NCI-H2107 (cell line): ENCODE results near the gene GABRD.

ENCODE experiments used
- DNase-seq: peaks from one replicate; lab custom pipeline; 2025; lab: John Stamatoyannopoulos, UW

Gene GABRD

DNA sequence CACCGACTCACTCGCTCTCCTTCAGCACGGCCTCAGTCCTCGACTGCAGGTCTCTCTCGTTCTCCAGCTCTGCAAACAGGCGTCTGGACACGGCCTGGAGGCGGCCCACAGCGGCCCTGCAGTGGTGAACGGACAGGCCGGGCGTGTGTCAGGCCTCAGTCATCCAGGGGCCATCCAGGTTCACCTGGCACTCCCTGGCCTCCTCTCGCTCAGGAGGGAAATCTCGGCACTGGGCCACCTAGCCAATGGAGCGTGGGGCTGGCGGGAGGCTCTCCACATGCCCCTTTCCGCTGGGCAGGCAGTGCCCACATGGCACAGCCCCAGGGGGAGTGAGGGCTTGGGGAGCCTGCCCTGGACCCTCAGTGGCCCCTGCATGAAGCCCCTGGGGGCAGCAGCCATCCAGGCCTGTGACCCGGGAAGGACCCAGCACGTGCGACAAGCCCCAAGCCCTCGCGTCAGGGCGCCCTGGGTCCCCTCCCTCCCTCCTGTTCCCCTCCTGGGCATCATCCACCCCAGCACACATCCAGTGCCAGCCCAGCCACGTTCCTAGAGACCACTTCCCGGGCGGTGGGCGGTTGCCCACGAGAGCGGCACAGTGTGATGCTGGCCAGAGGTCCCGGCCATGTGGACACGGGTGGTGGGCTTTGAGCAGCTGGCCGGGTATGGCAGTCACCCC is 33.6 kb upstream of the GABRD start:
- DNase-seq, result no peak

DNA sequence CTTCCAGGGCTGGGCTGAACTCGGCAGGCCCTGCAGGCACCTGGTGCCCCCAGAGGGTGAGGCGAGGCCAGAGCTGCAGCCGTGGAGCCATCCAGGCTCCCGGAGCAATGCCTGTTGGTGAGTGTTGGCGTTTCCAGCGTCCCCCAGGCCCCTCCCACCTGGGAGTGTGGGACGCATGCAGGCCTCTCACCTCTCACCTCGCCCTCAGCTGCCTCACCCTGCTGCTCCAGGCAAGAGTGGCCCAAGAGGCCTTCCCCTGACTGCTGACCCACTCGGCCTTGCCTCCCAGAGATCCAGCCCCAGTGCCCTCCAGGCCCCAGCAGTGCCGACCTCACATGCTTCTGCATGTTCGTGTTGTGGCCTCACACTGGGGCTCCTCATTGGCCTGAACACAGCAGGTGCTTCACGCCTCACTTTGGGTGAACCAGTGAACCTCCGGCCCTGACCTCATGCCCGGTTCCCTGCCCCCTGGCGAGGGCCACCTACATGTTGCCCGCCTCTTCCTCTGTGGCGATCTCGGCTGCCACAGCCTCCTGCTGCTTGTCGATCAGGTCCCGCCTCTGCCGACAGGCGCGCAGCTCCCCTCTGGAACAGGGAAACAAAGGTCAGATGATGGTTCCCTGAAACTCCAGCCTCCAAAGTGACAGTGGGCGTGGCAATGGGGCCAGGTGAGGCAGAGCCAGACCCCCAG is 32.5 kb upstream of the GABRD start:
- no peak for DNase-seq

DNA sequence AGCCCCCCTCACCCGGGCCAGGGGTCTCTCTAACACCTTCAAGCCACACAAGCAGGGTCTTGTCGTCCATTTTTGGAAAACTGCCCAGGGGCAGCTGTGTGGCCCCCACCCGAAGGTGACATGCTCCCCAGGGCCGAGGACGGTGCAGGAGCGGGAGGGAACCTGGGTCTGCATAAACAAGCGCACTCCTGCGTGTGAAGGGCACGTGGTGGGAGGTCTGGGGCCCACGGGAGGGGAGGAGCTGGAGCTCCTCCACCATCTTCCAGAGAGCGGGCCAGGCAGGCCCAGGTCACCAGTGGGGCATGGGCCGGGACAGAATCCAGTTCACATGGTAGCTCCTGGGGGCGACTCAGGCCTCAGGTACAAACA is 32.0 kb upstream of the GABRD start:
- no peak for DNase-seq

DNA sequence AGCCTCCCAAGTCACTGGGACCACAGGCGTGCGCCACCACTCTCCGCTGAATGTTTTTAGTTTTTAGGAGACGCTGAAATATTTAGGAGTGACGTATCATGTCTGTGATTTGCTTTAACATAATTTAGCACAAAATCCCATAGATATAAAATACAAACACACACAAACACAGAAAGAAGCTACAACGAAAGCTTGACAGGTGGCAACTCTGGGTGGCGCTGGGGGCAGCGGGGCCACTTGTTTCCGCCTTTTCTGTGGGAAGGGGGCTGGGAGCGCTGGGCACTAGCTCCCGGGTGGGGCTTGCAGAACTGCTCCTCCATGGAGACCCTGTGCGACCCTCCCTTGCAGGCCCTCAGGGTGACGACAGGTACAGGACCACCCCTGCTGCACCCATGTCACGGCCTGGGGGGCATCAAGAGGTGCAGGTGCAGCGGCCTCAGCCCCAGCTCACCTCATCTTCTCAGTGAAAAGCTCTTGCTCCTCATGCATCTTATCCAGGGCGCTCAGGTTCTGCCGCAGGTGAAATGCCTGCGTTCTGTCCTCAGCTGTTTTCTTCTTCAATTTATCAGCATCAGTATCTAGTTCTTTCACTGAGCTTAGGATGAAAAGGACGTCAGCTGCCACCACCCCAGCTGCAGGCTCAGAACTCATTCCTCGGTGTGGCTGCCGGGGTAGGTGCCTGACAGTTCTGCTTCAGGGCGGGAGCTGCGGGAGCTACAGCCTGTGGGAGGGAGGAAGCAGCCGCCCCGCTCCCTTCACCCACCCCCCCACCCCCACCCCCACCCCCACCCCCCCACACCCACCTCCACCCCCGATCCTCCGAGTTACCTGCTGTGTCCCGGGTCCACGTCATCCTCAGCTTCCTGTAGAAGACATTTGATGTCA is 30.8 kb upstream of the GABRD start:
- no peak for DNase-seq

DNA sequence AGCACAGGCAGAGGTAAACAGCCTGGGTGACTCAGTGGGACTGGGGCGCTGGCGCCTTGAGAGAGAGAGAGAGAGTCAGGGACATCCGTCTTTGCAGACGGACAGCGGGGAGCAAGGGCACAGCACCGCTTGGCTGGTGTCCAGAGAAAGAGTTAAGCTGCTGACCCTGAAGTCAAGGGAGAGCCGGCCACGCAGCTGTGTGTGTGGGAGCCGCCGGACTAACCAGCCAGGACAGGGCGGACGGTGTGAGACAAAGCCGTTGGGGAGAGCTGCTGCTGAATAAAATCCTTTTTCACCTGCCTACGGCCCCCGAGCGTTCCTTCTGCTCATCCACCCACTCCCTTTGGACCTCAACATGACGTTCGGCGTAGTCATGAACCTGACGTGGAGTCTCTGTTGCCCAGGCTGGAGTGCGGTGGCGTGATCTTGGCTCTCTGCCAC is 30.0 kb upstream of the GABRD start:
- DNase-seq, result no peak

DNA sequence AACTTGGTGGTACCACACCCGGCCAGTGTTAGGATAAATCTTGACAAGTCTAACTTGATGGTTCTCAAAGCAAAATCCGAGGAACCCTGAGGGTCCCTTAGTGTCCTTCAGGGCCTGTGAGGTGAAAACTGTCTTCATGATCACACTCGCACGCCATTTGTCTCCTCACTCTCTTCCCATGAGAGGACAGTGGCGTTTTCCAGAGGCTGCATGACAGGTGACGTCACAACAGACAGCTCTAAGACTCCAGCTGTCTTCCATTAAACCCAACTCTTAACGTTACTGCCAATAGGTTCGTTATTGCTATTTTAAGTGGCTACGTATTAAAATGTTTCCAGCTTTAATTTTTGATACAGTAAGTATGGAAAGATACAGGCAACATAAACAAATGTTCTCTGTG is 29.4 kb upstream of the GABRD start:
- DNase-seq, result no peak

DNA sequence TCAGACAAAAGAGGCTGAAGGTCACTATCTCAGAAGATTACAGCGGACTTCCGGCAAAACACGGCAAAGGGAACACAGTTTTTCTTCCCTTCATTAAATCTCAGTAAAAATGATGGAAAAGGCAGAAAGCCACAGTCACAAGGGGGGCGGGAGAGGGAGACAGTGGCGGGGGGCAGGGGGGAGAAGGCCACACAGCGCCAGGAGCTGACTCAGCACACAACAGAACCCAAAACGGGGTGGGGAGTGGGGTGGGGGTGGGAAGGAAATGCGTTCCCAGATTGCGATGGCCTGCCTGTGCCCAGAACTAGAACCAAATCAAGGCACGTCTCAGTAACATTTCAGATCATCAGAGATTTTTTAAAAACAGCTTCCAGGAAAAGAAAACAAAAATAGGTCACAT is 28.9 kb upstream of the GABRD start:
- no peak for DNase-seq

DNA sequence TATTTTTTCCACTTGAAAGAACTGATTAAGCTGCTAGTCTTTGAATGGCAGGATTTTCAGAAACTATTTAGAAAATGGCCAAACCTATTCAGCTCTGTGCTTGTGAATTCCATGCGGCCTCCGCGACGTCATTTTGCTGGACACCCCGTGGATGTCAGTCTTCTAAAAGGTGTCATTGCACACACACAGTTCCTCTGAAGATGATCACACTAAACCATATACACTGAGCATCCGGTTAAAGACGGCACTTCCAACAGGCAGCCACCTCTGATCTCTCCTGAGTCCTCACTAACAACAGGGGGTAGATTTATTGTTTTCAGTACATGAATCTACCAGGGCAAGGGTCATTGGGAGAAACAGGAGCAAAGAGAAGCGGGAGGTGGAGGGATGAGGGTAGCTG is 24.6 kb upstream of the GABRD start:
- DNase-seq, result no peak

DNA sequence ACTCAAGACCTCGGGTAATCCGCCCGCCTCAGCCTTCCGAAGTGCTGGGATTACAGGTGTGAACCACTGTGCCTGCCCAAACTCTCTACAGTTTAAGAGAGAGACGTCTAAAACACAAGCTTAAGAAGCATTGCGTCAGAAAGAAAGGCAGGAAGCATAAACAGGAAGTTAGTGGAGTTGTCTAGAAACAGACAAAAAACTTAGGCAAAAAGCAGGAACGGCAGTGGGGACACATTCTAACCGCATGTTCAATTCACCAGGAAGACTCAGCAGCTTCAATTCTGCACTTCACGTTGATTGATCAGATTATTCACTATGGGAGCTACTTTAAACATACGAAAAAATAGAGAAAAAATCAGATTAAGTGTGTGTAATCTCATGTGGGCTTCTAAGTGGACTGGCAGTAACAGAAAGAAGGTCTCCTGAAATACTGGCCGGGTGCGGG is 22.9 kb upstream of the GABRD start:
- DNase-seq, result no peak

DNA sequence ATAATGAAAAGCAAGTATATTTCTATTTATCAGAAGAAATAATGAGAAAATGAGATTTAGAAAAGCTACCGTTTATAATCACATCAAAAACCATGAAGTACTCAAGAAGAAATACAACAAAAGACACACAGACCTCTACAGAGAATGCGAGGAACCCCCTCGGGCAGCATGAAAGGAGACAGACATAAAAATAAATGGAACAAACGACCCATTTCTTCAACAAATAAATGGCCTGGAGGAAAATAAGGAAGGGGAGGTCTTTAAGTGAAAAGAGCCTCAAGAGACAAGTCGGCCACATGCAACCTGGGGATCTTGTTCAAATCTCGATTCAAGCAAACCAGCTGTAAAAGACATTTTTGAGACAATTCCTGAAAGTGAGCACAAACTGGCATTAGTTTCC is 21.6 kb upstream of the GABRD start:
- no peak for DNase-seq

DNA sequence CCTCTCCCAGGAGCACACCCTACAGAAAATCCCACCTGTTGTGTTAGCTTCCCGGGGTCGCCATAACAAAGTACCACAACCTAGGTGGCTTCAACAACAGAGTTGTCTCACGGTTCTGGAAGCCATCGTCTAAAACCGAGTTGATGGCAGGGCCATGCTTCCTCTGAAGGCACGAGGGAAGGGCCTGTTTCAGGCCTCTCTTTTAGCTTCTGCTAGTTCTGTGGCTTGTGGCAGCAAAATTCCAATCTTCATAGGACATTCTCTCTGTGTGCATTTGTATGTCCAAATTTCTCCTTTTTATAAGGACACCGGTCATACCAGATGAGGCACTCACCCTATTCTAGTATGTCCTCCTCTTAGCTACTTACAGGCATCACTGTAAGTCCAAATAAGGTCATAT is 18.7 kb upstream of the GABRD start:
- DNase-seq, result no peak

DNA sequence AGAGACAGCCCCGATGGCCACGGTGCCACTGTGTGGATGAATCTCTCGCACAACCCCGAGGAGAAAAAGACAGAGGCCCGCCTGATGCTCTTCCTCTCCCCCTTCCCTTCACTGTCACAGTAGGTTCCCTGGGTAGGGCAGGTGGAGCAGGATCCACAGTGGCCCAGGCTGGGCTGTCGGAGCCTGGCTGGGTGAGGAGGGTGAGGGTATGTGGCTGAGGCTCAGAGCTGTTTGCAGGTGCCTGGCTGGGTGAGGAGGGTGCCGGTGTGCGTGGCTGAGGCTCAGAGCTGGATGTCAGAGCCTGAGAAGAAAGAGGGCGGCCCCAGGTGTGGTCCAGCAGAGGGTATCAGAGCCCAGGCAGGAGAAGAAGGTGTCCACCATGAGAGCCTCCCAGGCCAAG is 18.3 kb upstream of the GABRD start:
- no peak for DNase-seq

DNA sequence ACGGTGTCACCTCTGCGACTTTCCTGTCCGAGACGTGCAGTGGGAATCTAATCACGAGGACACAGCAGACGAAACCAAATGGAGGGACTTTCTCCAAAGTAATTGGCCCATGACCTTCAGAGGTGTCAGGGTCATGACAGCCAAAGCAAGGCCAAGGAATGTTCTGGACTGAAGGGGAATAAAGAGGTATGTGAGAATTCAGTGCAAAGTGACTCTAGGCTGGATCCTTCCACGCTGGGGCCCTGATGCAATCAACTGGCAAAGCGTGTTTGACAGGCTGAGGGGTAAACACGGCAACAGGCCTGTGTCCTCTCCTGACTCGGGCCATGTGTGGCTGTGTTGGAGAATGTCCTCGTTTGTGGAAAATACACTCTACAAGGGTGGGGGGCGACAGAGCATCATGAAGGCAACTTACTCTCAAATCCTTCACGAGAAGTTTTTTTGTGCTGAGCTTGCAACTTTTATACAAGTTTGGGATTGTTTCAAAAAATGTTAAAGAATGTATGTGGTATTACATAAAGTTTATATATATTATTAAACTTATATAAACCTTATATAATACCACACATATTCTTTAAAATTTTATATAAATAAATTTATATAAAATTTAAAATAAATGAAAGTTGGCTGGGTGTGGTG is 17.3 kb upstream of the GABRD start:
- DNase-seq, result no peak

DNA sequence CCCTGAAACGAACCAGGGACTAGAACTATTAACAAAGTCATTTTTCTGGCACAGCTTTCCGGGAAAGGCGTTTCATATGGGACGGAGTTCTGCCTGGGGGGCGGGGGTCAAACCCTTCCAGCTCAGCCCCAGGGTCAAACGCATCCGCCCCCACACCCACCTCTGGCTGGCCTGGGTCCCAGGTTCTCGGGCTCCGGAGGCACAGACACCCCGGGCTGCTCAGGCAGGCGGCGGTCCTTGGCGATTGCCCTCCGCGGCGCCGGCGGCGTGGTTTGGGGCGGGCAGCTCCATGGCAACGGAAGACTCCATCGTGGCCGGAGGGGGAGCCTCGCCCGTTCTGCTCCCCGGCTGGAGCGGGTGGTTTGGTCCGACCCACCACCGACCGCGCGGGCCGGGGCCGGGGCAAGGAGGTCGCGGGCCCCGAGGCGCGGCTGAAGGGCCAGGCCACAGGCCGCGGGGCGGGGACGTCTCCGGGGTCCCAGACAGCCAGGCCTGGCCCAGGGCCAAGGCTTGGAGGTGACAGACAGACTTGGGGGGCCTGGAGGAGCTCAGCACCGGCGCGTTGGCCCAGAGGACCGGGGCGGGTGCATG is 15.5 kb upstream of the GABRD start, which contains the start of gene CFAP74:
CFAP74 (minus strand) TSS at position 246 of the 591 bp plus-strand sequence. CDS start 12,830 bp downstream, outside the sequence.
- no peak for DNase-seq

DNA sequence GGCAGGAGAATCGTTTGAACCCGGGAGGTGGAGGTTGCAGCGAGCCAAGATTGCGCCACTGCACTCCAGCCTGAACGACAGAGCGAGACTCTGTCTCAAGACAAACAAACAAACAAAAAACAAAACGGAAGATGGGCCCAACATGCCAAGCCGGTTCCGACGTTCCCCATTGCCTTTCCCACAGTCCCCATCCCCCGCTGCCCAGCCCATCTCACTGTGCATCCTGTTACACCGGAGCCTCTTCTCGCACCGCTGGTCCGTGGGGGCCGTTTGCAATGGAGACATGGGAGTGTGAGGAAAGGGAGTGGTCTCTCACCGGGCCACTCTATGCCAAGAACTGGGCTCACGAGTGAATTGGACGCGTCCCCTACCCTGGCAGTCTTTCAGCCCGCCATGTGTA is 14.3 kb upstream of the GABRD start:
- no peak for DNase-seq

DNA sequence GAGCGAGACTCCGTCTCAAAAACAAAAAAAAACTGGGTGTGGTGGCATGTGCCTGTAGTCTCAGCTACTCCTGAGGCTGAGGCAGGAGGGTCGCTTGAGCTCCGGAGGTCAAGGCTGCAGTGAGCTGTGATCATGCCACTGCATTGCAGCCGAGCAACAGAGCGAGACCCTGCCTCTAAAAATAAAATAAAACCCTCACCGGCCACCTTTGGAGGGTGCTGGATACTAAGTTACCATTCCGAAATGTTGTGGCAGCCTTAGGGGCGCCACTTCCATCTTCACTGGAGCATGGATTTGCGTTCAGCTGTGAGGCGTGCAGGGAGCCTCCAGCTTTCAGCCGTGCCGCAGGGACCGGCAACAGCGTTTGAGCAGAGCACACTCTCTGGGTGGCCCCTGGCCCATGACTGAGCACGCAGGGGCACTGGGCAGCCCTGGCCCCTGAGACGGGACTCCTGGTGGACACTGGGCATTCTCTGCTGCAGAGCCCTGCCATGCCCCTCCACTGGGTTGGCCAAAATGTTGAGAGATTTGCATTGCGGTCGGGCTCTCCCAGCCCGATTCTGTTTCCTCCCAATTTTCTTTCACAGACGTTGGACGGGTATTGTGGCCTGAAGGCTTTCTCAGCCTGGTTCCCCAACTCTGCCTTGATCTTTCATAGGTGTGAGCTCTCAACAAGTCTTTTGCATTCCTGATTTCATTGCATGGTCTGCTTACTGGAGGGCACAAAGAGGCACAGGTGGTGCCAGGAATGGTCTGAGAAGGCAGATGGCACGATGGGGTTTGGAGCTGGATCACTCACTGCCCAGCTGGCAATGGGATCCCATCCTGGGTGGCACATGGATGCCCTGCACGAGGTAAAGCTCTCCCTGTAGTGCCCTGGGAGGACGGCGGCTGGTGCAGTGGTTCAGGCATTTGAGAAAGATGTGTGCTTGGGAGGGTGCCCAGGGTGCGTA is 9.8 kb upstream of the GABRD start:
- no peak for DNase-seq

DNA sequence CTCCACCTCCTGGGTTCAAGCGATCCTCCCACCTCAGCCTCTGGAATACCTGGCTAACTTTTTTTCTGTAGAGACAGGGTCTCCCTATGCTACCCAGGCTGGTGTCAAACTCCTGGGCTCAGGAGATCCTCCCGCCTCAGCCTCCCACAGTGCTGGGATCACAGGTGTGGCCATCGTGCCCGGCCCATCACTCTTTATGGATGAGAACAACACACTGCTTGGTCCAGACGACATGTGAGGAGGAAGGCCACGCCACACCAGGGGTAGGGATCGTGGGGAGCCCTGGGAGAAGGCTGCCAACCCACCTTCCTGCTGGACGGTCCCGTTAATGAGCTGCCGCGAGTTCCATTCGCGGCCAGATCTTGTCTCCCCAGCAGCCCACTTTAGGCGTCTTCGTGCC is 5.0 kb upstream of the GABRD start:
- DNase-seq, result no peak

DNA sequence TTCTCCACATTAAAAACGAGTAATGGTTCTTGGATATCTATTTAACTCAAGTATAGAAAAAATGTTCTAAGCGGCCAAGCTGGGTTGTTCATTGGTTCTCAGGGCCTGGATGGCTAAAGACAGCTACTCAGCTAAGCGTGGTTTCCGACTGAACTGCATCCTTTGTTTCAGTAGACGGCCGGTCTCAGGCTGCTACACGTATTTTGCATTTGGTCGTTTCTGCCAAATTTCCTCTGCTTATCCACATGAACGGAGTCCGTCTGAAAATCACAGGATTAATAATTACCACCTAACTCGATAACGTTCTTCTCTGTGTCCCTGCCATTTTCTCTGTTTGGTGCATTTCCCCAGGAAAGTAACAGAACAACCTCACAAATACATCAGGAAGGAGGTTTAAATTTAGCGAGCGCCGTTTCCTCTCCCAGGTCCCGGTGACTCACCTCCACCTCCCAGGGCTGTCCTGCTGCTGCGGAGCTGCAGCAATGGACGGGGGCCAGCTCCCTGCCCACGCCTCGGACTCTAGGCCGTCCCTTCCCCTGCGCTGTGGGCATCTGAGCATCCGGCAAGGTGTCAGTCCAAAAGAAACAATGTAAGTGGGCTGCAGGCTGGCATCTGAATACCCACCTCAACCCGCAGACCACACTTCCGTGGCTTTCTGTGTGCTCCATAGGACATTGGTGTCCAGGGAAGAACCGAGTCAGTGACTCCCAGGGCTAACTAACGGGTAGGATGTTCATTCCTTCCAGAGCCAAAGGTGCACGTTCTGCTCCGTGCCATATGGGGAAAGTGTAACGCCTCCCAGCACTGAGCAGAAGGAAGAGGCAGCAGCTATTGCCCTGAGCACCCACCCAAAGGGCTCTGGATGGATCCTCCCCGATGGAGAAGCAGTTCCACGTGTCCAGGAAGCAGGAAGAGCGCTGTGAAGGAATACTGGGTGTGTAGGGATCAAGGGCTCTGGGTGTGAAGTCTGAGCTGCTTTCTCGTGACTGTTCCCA is 4.1 kb upstream of the GABRD start:
- no peak for DNase-seq

DNA sequence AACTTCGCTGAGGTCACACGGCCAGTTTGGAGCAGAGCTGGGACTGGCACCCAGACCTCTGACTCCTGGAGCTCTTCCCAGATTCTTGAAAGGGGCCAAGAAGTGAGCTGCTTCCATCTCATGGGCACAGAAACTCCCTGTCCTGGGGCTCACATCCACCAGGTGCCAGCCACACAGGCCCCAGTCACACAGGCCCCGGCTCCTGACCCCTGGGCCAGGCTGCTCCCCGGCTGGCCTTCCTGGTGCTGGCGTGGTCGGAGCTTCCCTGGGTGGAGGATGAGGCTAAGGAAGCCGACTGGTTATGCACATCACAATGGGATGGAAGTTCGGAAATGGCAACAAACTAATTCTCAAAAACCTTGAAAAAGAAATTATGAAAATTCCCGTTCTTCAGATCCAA is 3.0 kb upstream of the GABRD start:
- DNase-seq, result no peak
